Mesendoderm (in vitro differentiated cells): ENCODE data around the gene STRADB. TPM values are rescaled to one million over a fixed set of nuclear protein-coding genes. Genes with fewer than 3 reads are reported as not detected.

Source experiments
- DNase-seq: peaks from one replicate; pipeline ENCODE4 v3.0.0; 2013
- H2AK5ac ChIP-seq: 2 replicates; pipeline ENCODE4 v1.6.1; 2013; ENCODE audit warnings: low read length, inconsistent platforms
- H2BK120ac ChIP-seq: 2 replicates; pipeline ENCODE4 v1.6.1; 2013; ENCODE audit warnings: low read depth, mild to moderate bottlenecking, low read length, moderate library complexity, mixed read lengths
- H2BK15ac ChIP-seq: replicated peaks from 2 replicates; pipeline ENCODE4 v1.6.1; 2013; ENCODE audit warnings: low read depth, mild to moderate bottlenecking, moderate library complexity
- H2BK5ac ChIP-seq: 2 replicates; pipeline ENCODE4 v1.6.1; 2013; ENCODE audit warnings: low read length, inconsistent platforms
- H3K18ac ChIP-seq: 2 replicates; pipeline ENCODE4 v1.6.1; 2013; ENCODE audit warnings: mild to moderate bottlenecking, low read length, mixed read lengths
- H3K23ac ChIP-seq: one replicate; pipeline ENCODE4 v1.6.1; 2013; ENCODE audit warnings: low read length
- H3K27ac ChIP-seq: 2 replicates; pipeline ENCODE4 v1.5.1; 2013; ENCODE audit warnings: low read depth, mild to moderate bottlenecking, inconsistent platforms, low read length, moderate library complexity
- H3K27me3 ChIP-seq: 2 replicates; pipeline ENCODE4 v1.6.1; 2013; ENCODE audit warnings: low read length, control low read depth, mild to moderate bottlenecking, inconsistent platforms; ENCODE audit not compliant: insufficient read depth, poor library complexity
- H3K36me3 ChIP-seq: 2 replicates; pipeline ENCODE4 v1.6.1; 2013; ENCODE audit warnings: low read length, inconsistent platforms; ENCODE audit not compliant: control insufficient read depth, insufficient read depth
- H3K4ac ChIP-seq: one replicate; pipeline ENCODE4 v1.6.1; 2013; ENCODE audit warnings: low read depth, mild to moderate bottlenecking, low read length, moderate library complexity
- H3K4me1 ChIP-seq: 2 replicates; pipeline ENCODE4 v1.6.1; 2013; ENCODE audit warnings: low read depth, low read length, inconsistent platforms; ENCODE audit not compliant: control insufficient read depth
- H3K4me2 ChIP-seq: 2 replicates; pipeline ENCODE4 v1.6.1; 2013; ENCODE audit warnings: low read length
- H3K4me3 ChIP-seq: 2 replicates; pipeline ENCODE4 v1.5.1; 2013; ENCODE audit warnings: mild to moderate bottlenecking, low read length
- H3K56ac ChIP-seq: one replicate; pipeline ENCODE4 v1.6.1; 2013; ENCODE audit warnings: low read length
- H3K79me1 ChIP-seq: 2 replicates; pipeline ENCODE4 v1.6.1; 2013; ENCODE audit warnings: low read length, inconsistent platforms
- H3K79me2 ChIP-seq: 2 replicates; pipeline ENCODE4 v1.6.1; 2013; ENCODE audit warnings: mild to moderate bottlenecking, low read length; ENCODE audit not compliant: control insufficient read depth, insufficient read depth
- H3K9ac ChIP-seq: 2 replicates; pipeline ENCODE4 v1.6.1; 2013; ENCODE audit warnings: low read length, inconsistent platforms
- H4K5ac ChIP-seq: one replicate; pipeline ENCODE4 v1.6.1; 2013; ENCODE audit warnings: low read length
- H4K8ac ChIP-seq: one replicate; pipeline ENCODE4 v1.6.1; 2013; ENCODE audit warnings: low read depth, mild to moderate bottlenecking, control low read depth, low read length, moderate library complexity
- WGBS: extraction: QIAGEN DNeasy Blood & Tissue Kit; methylation state at CpG from one replicate; pipeline ENCODE4 v1.1.7; 2013; ENCODE audit warnings: low lambda C conversion rate, missing lambda C conversion rate; ENCODE audit not compliant: insufficient coverage; ENCODE audit errors: extremely low coverage; 5-methylcytosine and 5-hydroxymethylcytosine counted together
- polyA plus RNA-seq, 2 experiments: library from polyadenylated mRNA; stranded (reverse); fragments of 200-250 nt; gene quantifications; one replicate each; pipeline ENCODE4 v1.2.3, GENCODE V29; 2013

Gene STRADB, protein sequence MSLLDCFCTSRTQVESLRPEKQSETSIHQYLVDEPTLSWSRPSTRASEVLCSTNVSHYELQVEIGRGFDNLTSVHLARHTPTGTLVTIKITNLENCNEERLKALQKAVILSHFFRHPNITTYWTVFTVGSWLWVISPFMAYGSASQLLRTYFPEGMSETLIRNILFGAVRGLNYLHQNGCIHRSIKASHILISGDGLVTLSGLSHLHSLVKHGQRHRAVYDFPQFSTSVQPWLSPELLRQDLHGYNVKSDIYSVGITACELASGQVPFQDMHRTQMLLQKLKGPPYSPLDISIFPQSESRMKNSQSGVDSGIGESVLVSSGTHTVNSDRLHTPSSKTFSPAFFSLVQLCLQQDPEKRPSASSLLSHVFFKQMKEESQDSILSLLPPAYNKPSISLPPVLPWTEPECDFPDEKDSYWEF
- 22.2 TPM for polyA plus RNA-seq (2013, experiment 1 of 2)
- polyA plus RNA-seq (2013, experiment 2 of 2), result 20.9 TPM

- Histone ChIP-seq H3K4ac (no peak within 1 kb of the TSS), H3K27me3 (no peaks in the 10 kb centered on the region), H3K79me1 (peaks cover 1% of the 10 kb centered on the region), H2BK5ac (no peak within 1 kb of the TSS), H3K9ac (peak within 1 kb of the TSS; percentile 86), H3K23ac (peak within 1 kb of the TSS; percentile 92), H4K8ac (peak within 1 kb of the TSS; percentile 28), H3K4me3 (peak within 1 kb of the TSS; percentile 85), H3K27ac (peak within 1 kb of the TSS; percentile 69), H4K5ac (no peak within 1 kb of the TSS), H3K4me1 (no peaks in the 10 kb centered on the region), H3K79me2 (no peaks in the 10 kb centered on the region), H3K4me2 (peak within 1 kb of the TSS; percentile 66), H3K18ac (peak within 1 kb of the TSS; percentile 57), H2BK15ac (no peak within 1 kb of the TSS), H3K56ac (peak within 1 kb of the TSS; percentile 94), H2AK5ac (no peak within 1 kb of the TSS), H3K36me3 (no peaks in the 10 kb centered on the region), H2BK120ac (no peak within 1 kb of the TSS)
- peak; percentile 98 for DNase-seq
- WGBS, result no CpG with 5 or more reads among the region's 78 CpGs
Measured at GRCh38 chr2:201451292-201452057, at the start of gene STRADB, which contains the start of gene TRAK2. TSS of gene STRADB (plus strand) at chr2:201451740. CDS start at chr2:201454841, 3,101 bp downstream. TSS of gene TRAK2 (minus strand) at chr2:201451458. CDS start at chr2:201420507, 30,951 bp downstream.

GRCh38 chr2:201401815-201402214, 49.7 kb upstream of the STRADB start:
- H2BK5ac ChIP-seq, result no peak overlapping the region
- no peak overlapping the region for H3K4me3 ChIP-seq
- H2BK120ac ChIP-seq, result no peak overlapping the region
- no peak for DNase-seq
- no peak overlapping the region for H3K9ac ChIP-seq
- no peaks in the 10 kb centered on the region for H3K27me3 ChIP-seq
- no peak overlapping the region for H2BK15ac ChIP-seq
- H3K79me1 ChIP-seq, result no peaks in the 10 kb centered on the region
- H3K4ac ChIP-seq, result no peak overlapping the region
- no peaks in the 10 kb centered on the region for H3K36me3 ChIP-seq
- no CpG with 5 or more reads among the region's 3 CpGs for WGBS
- no peak overlapping the region for H4K8ac ChIP-seq
- no peak overlapping the region for H3K4me2 ChIP-seq
- H3K56ac ChIP-seq, result no peak overlapping the region
- H3K23ac ChIP-seq, result no peak overlapping the region
- no peaks in the 10 kb centered on the region for H3K79me2 ChIP-seq
- no peaks in the 10 kb centered on the region for H3K4me1 ChIP-seq
- H2AK5ac ChIP-seq, result no peak overlapping the region
- H4K5ac ChIP-seq, result no peak overlapping the region
- no peak overlapping the region for H3K18ac ChIP-seq
- H3K27ac ChIP-seq, result no peak overlapping the region

DNA sequence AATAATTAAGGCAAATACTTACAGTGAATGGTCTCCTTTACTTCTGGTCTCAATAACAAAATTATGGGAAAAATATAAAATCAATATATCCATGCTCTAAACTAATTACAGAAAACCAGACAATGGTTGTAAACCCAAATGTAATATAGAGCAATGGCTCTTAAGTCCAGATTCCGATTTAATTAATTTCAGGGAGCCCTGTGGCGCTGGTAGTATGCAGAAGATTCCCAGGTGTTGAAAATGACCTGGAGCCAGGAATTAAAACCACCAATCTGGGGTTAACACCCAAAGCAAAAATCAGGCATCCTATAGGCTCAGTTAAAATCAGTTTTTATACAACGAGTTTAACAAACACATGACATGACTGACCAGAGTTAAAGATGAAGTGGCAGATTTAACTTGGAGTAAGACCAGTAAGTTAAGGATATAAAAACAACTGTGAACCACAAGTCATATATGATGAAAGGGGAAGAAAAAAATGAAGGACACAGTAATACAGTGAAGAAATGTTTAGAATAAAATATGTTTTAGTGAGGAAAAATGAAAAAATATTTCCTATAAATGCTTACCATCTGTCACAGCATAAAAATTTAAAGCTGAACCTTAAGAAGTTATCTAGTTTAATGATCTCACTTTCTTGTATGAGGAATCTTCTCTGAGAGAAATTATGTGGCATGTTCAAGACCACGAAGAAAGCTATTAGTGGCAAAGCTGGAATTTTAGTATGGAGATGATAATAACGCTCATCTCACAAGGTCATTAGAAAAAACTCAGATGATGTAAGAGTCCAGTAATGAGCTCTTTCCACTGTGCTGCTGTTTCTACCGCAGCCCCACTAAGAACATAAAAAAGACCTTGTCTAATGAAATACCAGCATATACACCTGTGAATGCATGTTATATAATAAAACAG, 48.6 kb upstream of the STRADB start:
- no peak overlapping the region for H4K8ac ChIP-seq
- H3K27me3 ChIP-seq, result no peaks in the 10 kb centered on the region
- H3K79me1 ChIP-seq, result no peaks in the 10 kb centered on the region
- no CpG with 5 or more reads among the region's 6 CpGs for WGBS
- no peak overlapping the region for H2AK5ac ChIP-seq
- H2BK120ac ChIP-seq, result no peak overlapping the region
- H3K18ac ChIP-seq, result no peak overlapping the region
- no peak overlapping the region for H3K23ac ChIP-seq
- H3K36me3 ChIP-seq, result no peaks in the 10 kb centered on the region
- H3K56ac ChIP-seq, result no peak overlapping the region
- H3K4me2 ChIP-seq, result no peak overlapping the region
- H2BK5ac ChIP-seq, result no peak overlapping the region
- H3K27ac ChIP-seq, result no peak overlapping the region
- H4K5ac ChIP-seq, result no peak overlapping the region
- no peaks in the 10 kb centered on the region for H3K4me1 ChIP-seq
- no peak for DNase-seq
- H2BK15ac ChIP-seq, result no peak overlapping the region
- no peak overlapping the region for H3K9ac ChIP-seq
- H3K4ac ChIP-seq, result no peak overlapping the region
- no peaks in the 10 kb centered on the region for H3K79me2 ChIP-seq
- no peak overlapping the region for H3K4me3 ChIP-seq

DNA sequence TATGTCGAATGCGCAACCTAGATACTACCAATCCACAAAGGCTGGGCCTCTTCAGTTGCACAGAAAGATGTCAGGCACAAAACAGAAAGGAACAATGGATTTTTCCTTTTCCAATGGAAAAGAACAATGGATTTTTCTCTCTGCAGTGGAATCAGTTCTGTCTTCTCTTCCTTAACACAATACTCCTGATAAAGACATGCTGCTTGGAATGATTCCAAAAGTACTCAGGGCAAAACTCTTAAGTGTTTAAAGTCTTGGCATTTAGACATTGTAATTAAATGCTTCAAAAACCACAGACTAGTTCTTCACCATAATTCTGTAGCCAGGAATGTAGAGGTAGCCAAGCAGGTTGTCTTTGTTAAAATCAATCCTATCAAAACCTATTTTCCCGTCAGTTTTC, 47.7 kb upstream of the STRADB start:
- Histone ChIP-seq H3K56ac (no peak overlapping the region), H3K4me1 (no peaks in the 10 kb centered on the region), H3K36me3 (no peaks in the 10 kb centered on the region), H2AK5ac (no peak overlapping the region), H4K5ac (no peak overlapping the region), H3K27ac (no peak overlapping the region), H3K79me2 (no peaks in the 10 kb centered on the region), H2BK15ac (no peak overlapping the region), H3K9ac (no peak overlapping the region), H3K18ac (no peak overlapping the region), H2BK5ac (no peak overlapping the region), H3K23ac (no peak overlapping the region), H3K4me3 (no peak overlapping the region), H3K4ac (no peak overlapping the region), H2BK120ac (no peak overlapping the region), H4K8ac (no peak overlapping the region), H3K79me1 (no peaks in the 10 kb centered on the region), H3K27me3 (no peaks in the 10 kb centered on the region), H3K4me2 (no peak overlapping the region)
- peak; percentile 11 for DNase-seq
- no CpG with 5 or more reads among the region's 3 CpGs for WGBS

- H3K4ac ChIP-seq, result no peak overlapping the region
- H4K8ac ChIP-seq, result no peak overlapping the region
- no peaks in the 10 kb centered on the region for H3K36me3 ChIP-seq
- H3K56ac ChIP-seq, result no peak overlapping the region
- H2AK5ac ChIP-seq, result no peak overlapping the region
- H3K4me1 ChIP-seq, result no peaks in the 10 kb centered on the region
- H3K9ac ChIP-seq, result no peak overlapping the region
- no peak overlapping the region for H4K5ac ChIP-seq
- no peak overlapping the region for H3K4me2 ChIP-seq
- no peak for DNase-seq
- no peak overlapping the region for H2BK15ac ChIP-seq
- no peaks in the 10 kb centered on the region for H3K79me1 ChIP-seq
- WGBS, result no CpG with 5 or more reads among the region's 3 CpGs
- H3K27me3 ChIP-seq, result no peaks in the 10 kb centered on the region
- H3K18ac ChIP-seq, result no peak overlapping the region
- H3K27ac ChIP-seq, result no peak overlapping the region
- H2BK120ac ChIP-seq, result no peak overlapping the region
- no peak overlapping the region for H3K4me3 ChIP-seq
- H2BK5ac ChIP-seq, result no peak overlapping the region
- H3K79me2 ChIP-seq, result no peaks in the 10 kb centered on the region
- H3K23ac ChIP-seq, result no peak overlapping the region
Measured at GRCh38 chr2:201404699-201405280, 46.8 kb upstream of the STRADB start.
